Thyroid gland (tissue), 4 donors: Measurements from ENCODE around the gene KRTAP2-2.

Experiments used
- POLR2A ChIP-seq, 2 donors: fragments of 450-650 bp; IDR thresholded peaks; one replicate each; pipeline ENCODE4 v1.6.1; 2017; ENCODE audit warnings: antibody characterized with exemption in 2 of 2, mild to moderate bottlenecking in 2 of 2, moderate library complexity in 1 of 2
- TF ChIP-seq, protein P1 (sequence below), 6 experiments: fragments of 200-600 bp in 3 of 6; fragments of 450-650 bp in 3 of 6; sonication (generic) in 3 of 6; IDR thresholded peaks; one replicate each; pipeline ENCODE4 v1.5.1; 2016 to 2019; ENCODE audit warnings: antibody characterized with exemption in 6 of 6, mild to moderate bottlenecking in 2 of 6, inconsistent platforms in 1 of 6, moderate library complexity in 1 of 6

DNA sequence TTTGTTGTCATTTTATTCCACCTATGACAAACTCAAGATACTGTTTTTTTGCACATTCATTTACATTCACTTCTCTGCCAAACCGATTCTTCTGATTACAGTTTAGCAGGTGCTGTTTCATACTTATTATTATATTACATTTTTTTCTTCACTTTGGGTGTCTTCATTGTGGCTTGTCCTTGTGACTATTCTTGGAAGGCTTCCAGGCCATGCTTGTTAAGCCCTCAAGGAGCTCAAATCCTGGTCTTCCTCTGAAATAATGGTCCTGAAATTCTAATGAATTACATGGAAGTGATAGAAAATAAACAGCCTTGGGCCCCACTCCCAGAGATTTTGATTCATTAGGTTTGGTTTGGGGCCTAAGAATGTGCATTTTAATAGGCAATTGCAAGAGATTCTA, 9.3 kb upstream of the KRTAP2-2 start:
- no peak for TF ChIP-seq POLR2A (IDR thresholded peaks at IDR 0.05)
- TF ChIP-seq, protein P1, sequence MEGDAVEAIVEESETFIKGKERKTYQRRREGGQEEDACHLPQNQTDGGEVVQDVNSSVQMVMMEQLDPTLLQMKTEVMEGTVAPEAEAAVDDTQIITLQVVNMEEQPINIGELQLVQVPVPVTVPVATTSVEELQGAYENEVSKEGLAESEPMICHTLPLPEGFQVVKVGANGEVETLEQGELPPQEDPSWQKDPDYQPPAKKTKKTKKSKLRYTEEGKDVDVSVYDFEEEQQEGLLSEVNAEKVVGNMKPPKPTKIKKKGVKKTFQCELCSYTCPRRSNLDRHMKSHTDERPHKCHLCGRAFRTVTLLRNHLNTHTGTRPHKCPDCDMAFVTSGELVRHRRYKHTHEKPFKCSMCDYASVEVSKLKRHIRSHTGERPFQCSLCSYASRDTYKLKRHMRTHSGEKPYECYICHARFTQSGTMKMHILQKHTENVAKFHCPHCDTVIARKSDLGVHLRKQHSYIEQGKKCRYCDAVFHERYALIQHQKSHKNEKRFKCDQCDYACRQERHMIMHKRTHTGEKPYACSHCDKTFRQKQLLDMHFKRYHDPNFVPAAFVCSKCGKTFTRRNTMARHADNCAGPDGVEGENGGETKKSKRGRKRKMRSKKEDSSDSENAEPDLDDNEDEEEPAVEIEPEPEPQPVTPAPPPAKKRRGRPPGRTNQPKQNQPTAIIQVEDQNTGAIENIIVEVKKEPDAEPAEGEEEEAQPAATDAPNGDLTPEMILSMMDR (IDR thresholded peaks at IDR 0.05) = no peak
